ENCODE measurements around the gene SLC8A1.

SLC8A1 gene

DNA sequence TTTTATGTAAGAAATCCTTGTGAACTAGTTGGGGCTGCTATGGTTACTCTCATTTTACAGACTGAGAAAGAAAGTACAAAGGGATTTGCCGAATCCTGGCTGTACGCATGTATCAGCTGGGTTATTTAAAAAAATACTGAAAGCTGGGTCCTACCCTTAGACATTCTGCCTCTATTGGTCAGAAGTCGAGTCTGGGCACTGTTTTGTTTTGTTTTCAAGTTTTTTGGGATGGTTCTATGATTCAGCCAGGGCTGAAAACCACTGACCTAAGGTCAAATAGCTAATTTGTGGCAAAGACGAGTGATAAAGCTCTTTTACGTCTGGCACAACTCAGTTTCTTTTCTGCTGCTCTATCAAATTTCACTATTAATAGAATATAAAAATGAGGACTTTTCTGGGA is 5.9 kb upstream of the SLC8A1 start:
- no peak for DNase-seq

DNA sequence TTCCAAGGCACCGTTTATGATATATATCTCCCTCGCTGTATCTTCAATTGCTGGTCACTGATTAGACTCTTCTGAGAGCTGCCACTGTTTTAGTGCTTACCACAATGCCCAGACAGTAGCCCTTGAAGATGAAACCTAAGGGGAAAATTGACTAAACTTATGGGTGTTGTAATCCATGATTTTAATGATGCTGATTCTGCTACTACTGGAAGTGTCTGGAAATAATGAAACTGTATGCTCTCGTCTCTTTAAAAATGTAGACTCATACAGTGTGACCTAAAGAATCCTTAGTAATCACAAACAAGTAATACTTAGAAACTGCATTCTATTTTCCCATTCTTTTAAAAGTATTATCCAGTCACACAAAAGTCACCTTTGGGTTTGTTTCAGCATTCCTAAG is 5.5 kb upstream of the SLC8A1 start:
- no peak for DNase-seq

DNA sequence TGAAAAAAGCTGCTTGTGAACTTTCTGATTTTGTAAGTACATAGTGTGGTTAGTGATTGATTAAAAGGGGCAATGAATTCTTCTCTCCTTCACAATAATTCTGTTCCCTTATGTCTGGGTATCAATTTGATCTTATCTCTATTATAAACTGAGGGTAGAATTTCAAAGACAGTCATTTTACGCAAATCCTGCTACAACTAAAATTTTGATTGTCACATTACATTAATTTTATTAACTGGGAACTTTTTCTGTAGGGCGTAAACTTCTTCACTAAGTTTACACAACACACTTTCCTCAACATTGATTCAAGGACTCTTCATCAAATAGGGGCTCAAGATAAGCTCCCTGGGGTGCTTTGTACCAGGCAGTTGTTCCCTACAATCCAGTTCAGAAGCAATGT is 5.0 kb upstream of the SLC8A1 start:
- no peak for DNase-seq

DNA sequence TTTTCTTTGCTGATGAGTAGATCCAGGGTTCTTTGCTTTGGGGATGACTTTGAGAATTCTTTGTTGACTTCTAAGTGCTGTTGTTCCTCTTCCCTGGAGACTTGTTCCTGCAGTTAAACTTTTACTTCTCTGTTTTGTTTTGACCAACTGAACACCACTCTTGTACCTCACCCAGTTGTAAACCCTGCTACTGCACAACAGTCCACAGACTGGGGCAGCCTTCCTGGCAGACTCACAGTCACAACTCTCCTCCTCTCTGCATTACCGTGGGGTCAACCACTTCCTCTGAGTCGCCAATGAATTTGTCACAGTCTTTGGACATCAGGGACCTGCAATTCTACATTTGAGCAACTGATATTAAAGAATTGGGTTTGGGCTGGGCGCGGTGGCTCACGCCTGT is 3.8 kb upstream of the SLC8A1 start:
- peak; percentile 59 for DNase-seq

DNA sequence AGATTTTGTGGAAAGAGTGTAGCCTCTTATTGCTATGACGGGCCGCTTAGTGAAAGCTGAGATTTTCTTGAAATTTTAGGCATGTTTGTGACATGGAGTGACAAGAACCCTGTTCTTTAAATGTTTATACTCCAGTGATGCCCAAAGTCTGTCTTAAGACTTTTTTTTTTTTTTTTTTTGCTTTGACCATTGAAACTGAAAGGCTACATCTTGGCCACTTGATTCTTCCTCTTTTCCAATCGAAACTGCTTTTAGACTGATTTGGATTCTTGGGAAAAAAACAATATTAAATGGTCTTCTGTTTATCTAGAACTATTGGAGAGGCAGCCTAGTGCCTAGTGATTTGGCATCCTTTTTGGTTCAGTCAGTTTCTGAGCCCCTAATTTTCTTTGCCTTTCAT is 2.4 kb upstream of the SLC8A1 start:
- no peak for DNase-seq

DNA sequence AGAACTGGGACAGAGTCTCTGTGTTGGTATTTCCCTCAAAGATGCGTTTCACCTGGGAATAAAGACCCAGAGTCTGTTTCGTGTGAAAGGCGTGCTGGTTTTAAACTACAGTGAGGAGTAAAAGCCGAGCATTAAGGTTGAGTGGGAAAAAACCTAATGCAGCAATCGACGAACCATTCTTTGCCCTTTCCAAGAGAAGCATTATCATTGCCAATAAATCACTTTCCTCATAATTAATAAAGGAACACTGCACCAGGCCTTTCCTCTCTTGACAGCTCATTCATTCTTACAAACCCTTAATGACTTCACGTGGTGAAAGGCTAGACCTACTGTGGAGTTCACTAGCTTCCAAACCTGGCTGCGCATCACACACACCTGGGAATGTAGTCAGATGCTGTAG is 896 bp upstream of the SLC8A1 start:
- no peak for DNase-seq

DNA sequence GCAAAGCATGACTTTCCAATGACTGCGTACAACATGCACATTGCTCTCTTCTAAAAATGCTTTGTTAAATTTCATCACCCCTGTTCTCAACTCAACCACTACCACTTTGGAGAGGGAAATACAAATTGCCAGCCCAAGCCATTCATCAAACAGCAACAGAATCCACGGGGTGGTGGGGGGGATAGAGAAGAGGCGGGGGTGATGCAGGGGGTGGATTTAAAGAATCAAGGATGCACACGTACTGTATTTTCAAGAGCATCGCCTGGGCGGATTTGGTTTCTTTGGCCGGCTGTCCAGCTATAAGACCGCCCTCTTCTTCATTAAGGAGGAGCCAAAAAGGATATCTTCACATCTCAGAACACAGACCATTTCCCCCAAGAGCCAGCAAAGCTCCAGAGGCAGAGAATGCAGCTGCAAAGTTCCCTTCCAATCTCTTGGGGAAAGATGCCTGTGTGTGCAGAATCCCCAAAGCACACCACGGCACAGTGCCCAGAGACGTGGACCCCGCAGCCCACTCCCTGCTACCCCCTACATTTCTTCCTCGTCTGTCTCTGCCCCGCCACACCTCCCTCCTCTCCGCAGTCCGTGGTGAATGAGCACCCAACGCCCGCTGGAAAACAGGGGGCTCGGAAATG is 977 bp downstream of the SLC8A1 start:
- DNase-seq = peak; percentile 30

DNA sequence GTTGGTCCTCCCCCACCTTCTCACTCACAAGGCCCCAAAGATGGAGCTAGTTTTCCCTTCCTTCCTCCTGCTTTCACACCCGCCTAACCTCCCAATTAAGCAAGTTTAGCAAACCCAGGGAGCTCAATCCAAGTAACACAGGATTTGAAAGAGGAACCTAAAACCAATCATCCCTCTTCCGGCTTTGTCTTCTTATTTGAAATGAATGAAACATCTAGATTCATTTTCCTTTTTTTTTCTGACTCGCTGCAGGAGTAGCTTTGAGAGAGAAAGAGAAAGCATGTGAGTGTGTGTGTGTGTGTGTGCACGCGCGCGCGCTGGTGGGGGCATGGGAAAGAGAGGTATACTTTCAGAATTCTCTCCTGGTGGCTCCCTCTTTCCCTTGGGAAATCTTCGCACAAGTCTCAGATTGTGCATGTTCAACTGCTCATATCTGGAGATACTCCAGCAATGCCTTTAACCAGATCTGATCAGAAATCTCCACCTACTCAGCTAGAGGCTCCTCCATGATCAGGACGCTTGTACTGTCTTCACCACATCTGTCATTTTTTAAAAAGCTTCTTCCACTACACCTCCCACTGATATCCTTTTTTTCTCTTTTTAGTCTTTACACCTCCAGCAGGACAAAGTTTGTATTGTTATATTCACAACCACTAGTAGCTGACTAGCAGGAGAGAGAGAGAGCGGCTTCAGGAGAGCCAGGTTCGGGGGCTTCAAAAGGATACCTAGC is 1.7 kb downstream of the SLC8A1 start:
- no peak for DNase-seq

DNA sequence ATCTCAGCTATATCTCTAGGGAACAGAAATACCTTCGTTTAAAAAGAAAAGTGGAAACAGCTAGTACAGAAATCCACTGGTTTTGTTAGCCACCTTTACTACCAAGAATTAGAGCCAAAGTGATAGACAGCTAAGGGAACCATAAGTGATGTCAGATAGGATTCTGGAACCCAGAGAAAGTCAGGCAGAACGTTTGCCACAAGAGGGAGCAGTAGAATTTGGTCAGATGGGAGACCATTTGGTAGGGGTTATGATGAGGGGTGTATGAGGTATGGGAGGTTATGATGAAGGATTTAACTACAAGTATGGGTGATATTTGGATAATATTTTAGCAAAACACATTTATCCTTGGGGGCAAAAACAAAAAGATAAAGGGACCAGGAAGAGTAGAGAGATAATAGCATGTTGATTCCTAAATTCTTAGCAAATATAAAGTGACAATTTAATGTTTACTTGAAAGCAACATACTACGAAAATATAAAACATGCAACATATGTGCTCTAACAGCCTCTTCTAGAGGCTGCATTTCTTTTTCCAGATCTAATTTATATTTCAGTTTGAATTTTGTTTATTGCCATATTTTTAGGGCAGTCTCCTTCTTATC is 3.3 kb downstream of the SLC8A1 start:
- no peak for DNase-seq

DNA sequence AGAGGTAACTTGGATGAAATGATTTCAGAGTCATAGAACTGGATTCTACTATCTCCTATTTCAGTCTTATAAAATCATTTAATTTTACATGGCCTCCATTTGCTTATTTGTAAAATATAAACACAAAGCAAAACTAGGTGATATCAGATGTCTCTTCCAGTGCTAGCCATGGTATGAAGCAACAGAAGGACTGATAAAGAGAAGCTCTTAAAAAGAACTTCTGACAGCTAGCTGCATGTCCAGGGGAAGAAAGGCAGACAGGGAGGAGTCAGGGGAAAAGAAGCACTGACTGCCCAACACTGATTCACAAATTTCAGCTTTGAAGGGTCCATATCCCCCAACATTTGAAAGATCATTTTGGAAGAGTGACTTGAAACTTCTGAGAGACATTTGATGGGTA is 6.4 kb downstream of the SLC8A1 start:
- DNase-seq = no peak

DNA sequence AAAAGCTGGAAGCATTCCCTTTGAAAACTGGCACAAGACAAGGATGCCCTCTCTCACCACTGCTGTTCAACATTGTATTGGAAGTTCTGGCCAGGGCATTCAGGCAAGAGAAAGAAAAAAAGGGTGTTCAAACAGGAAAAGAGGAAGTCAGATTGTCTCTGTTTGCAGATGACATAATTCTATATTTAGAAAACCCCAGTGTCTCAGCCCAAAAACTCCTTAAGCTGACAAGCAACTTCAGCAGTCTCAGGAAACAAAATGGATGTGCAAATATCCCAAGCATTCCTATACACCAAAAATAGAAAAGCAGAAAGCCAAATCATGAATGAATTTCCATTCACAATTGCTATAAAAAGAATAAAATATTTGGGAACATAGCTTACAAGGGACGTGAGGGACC is 11.1 kb downstream of the SLC8A1 start:
- no peak for DNase-seq

DNA sequence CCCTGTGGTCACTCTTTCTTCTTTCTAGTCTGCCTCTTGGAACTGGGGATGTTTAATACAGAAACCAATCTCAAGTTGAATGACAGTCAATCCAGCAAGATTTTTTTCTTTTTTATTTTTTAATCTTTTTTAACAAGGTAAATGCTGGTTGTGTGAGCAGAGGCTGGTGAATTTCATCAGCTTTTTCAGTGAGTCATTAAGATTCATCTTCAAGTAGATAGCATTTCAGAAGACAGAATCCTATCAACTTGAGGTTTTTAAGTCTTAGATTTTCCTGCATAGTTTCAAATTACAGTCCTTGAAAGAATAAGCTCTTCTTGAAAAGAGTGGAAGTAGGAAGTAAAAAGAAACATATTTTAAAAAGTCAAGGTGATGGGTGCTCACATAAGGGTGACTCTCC is 12.4 kb downstream of the SLC8A1 start:
- DNase-seq = no peak

DNA sequence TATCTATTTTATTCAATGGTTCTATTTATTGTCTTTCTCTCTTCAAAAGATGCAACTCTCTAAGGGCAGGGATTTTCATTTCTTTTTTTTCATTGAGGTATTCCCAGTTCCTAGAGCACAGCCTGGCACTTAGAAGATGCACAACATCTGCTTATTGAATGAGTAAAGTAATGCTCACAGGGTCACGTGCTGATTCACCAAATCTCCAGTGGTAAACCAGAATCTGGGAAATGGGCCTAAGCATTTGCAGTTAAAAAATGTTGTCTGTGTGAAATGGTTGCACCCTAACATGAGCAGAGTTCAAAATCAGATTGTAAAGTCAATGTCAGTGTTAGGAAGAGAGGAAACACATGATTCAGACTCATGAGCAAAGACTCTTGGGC is 15.8 kb downstream of the SLC8A1 start:
- no peak for DNase-seq

DNA sequence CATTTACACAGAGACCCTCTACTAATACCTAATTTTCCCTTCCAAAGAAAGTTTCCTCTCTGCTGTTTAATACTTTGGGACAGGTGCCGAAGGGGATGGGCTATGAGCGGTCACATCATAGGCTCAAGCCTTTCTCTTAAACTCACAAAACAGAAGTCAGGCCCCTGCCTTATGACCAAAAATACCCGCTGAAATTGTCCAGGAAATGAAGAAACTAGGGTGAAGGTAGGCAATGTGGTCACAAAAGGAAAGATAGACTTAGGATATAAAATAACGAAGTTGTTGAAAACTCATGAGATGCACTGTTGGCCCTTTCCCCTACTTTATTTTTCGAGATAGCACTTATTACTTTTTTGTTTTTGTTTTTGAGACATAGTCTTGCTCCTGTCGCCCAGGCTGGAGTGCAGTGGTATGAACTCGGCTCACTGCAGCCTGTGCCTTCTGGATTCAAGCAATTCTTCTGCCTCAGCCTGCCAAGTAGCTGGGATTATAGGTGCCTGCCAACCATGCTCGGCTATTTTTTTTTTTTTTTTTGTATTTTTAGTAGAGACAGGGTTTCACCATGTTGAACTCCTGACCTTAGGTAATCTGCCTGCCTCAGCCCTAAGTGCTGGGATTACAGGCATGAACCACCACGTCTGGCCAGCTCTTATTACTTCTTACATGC is 16.3 kb downstream of the SLC8A1 start:
- DNase-seq = no peak

DNA sequence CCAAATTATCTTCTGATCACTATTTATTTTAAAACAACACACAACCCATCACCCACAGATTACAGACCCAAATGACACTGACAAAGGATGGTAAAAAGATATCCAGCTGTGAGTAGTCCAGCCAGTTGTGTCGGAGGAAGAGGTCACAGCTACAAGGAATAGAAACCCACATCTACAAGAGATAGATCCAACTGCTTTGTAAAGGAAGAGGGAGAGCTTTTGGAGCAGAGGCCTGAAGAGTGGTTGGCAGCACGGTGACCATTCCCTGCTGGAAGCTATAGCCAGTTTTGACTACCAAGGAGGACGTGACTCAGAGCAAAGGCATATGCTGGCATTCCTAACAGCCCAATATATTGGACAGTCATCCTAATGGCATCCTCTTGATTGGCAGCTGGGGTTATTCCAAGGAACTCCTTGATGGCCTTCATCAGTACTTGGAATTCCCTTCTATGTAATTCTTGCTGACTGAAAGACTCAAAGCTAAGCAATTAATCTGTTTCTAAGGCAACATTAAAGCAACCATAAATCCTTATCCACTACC is 17.1 kb downstream of the SLC8A1 start:
- no peak for DNase-seq

DNA sequence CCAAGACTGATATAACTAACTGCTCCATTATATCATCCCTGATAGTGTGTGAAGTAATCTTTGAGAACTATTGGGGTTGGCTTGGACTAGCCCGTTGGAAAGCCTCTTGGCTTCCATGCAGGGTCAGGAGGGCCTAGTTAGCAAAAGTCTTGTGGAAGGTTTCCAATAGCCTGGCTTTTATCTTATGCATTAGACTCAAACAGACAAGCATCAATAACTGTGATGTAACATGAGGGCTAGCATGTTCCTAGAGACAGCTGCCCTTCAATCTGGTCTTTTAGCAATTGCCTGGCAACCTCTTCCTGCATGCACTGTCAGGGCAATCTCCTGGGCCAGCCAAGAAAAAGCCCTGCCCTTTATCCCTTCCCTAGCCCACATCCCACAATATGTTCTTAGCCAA is 18.2 kb downstream of the SLC8A1 start:
- DNase-seq = no peak

DNA sequence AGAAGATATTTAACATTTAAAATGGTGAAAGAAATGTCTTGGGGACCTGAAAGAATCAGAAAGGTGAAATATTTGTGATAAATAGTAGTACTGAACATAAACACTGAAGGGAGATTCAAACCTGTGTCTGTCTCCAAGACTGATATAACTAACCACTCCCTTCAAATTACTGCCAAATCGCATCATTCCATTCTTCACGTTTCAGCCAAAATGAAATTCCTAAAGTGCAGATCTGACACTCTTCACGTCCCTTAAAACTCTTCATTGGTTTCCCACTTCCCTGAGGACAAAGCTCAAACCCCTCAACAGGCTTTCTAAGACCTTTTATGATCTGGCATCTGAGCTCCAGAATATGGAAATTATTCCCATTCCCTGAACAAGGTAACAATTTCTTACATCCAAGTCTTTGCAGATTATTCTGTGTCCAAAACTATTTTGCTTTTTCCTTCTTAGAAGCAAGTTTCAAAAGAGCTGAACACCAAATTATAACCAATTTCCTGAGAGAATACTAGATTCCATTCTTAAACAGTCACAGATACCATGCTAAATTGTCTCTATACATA is 18.9 kb downstream of the SLC8A1 start:
- no peak for DNase-seq

DNA sequence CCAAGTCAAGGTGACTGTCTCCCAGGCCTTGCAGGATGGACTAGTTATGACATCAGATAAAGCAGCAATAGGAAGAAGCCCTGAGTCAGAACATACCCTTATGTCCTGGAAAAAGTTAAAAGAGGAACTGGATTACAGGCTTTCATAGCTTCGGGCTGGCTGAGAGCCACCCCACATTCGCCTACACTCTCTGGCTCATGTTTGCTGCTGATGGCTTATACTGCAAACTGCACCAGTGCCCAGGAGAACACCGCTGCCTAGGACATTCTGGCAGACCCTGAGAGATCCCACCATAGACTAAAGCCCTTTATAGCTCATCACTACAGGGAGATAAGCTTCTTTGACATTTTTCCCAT is 20.3 kb downstream of the SLC8A1 start:
- no peak for DNase-seq

DNA sequence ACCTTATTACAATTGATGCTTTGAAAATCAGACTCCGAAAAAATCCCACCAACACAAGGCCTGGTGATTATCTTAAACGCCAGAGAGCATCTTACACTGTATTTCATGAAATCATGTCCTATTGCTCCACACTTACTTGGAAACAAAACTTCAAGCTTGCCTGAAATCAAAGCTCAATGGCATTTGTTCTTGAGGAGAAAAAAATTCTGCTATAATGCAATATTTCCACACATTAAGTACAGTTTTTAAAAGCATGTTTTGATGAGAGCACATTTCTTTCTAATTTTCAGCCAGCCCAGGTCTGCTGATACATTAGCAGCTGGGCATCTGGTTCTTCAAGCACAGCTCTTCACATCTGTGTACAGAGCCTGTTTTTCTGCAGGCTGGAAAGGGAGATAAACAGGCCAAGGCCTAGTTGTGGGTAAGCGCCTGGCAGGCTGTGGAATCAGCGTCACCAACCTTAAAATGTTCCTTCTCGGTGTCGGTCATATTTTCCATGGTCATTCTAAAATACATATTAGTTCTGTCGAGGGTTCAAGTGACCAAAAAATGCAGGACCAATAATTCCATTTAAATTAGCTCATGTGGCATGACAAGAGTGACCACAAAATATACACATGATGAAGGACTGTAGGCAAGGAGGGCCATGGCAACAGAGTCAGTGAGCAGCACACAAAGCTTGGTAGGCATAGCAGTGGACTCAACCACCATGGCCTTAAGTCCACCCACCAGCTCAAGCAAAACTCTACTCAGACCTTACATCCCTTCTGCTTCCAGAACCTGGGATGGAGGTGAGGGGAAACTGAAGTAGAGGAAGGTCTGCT is 20.9 kb downstream of the SLC8A1 start:
- no peak for DNase-seq

DNA sequence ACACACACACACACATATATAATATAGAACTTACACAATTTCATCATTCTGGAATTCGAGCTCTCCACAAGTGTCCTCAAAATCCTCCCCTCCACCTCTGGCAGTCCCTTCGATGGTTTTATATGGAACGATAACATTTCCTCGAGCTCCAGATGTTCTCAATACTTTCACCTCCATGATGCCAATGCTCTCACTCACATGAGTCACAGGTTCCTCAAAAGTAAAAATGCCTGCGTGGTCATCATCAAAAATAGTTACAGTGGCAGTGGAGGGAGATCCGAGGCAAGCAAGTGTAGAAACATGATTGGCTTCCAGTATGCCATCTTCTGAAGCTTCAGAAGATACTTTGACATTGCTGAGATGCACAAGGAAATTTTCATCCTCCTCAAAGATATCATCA is 23.5 kb downstream of the SLC8A1 start:
- no peak for DNase-seq

DNA sequence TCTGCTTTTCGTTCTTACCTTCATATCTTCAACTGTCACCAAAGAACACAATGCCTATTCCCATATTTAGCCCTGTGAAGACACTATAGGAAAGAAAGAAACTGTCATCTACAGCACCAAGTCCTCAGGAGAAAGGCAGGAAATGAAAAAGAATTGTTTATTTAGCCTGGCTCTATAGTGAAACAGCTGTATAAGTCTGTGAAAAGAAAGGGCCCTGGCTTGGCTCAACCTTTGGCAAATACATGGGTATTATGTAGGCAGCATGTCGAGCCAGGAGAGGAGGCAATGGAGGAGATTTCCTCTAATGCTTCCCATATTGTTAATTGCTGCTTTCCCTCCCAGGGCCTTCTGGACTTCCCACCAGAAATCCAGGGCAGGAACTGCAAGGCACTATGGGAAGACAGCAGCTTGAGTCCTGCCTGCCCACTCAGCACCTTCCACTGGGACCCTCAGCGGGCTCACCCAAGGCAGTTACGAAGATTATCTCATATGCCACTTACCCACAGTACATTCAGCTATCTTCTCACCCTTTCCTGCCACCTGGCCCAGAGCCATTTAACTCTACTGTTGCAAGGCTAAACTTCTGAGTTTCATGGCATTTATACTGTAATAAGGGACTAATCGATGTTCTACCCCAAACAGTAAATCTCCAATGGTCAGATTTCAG is 30.1 kb downstream of the SLC8A1 start:
- no peak for DNase-seq

DNA sequence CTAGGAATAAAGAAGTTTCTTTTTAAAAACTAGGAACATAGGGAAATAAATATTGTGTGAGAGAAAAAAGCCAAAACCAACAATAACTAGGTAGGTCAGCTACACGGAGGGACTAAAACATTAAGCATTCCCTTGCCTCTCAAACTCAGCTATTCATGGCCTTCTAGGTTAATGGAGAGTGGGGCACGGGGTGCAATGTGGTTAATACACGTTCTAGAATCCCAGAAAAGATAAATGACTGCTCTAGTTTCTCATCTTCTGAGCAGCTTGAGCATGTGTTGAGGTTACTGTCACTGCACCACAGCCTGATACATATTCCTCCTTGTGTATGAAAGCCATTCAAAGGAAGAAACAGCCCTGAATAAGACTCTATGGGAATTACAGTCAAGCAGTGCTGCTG is 31.4 kb downstream of the SLC8A1 start:
- no peak for DNase-seq

Measured in CD4-positive, alpha-beta T cell treated with Interferon gamma for 1 hour (primary cell).